NCI-H2029 treated with DMSO at 0.1 percent for 48 hours (cell line): ENCODE measurements around the gene GBP7.

Source experiments
- DNase-seq: peaks from one replicate; lab custom pipeline; 2025; lab: John Stamatoyannopoulos, UW

GBP7 gene

GRCh38 chr1:89114662-89115061 lies 61.1 kb downstream of the GBP7 start:
- no peak for DNase-seq

- no peak for DNase-seq
These were observed 62.8 kb downstream of the GBP7 start for GRCh38 chr1:89112871-89113613.

- no peak for DNase-seq
These were observed 71.1 kb downstream of the GBP7 start for GRCh38 chr1:89104687-89105086.

- DNase-seq, result no peak
These were observed 71.7 kb downstream of the GBP7 start for GRCh38 chr1:89104147-89104546.

- no peak for DNase-seq
These were observed 73.8 kb downstream of the GBP7 start for GRCh38 chr1:89102021-89102420.

- no peak for DNase-seq
These were observed 75.4 kb downstream of the GBP7 start for GRCh38 chr1:89100412-89100811.

GRCh38 chr1:89098857-89099256 lies 76.9 kb downstream of the GBP7 start:
- DNase-seq, result no peak

GRCh38 chr1:89095737-89096136 lies 80.1 kb downstream of the GBP7 start:
- DNase-seq, result no peak

- DNase-seq, result no peak
These were observed 85.8 kb downstream of the GBP7 start for GRCh38 chr1:89089962-89090361.

GRCh38 chr1:89088572-89088971 lies 87.2 kb downstream of the GBP7 start:
- DNase-seq, result no peak

GRCh38 chr1:89087241-89087640 lies 88.6 kb downstream of the GBP7 start:
- no peak for DNase-seq

GRCh38 chr1:89085781-89086180 lies 90.0 kb downstream of the GBP7 start:
- DNase-seq, result peak; percentile 30
